ENCODE results near the gene FBXO45. TPM values are rescaled to one million over a fixed set of nuclear protein-coding genes. Genes with fewer than 3 reads are reported as not detected.
"Not testable (repeated sequence)": the region's sequence is repeated elsewhere in the genome, so short reads cannot be mapped to it uniquely, and the experiment has no call there.

FBXO45 gene
- total RNA-seq, 1 donor from 2014 or later, result 17.0 TPM

GRCh38 chr3:196558476-196558875 lies 10.0 kb upstream of the FBXO45 start:
- H3K27me3 Mint-ChIP-seq (ENCODE audit: unreplicated experiment), result no peaks in the 10 kb centered on the region
- H3K27ac Mint-ChIP-seq (ENCODE audit: unreplicated experiment), result no peak overlapping the region
- peaks cover 15% of the 10 kb centered on the region for H3K36me3 Mint-ChIP-seq (ENCODE audit: low read depth, unreplicated experiment)
- H3K9me3 Mint-ChIP-seq (ENCODE audit: unreplicated experiment), result no peaks in the 10 kb centered on the region
- no peak for TF ChIP-seq CTCF (IDR thresholded peaks at IDR 0.05; ENCODE audit: unreplicated experiment)
- peaks cover 7% of the 10 kb centered on the region for H3K4me1 Mint-ChIP-seq (ENCODE audit: unreplicated experiment)
- no peak overlapping the region for H3K4me3 Mint-ChIP-seq (ENCODE audit: unreplicated experiment)
- DNase-seq (ENCODE audit: low spot score), result no peak

GRCh38 chr3:196559826-196560225 lies 8.6 kb upstream of the FBXO45 start:
- Mint-ChIP-seq H3K27me3 (ENCODE audit: unreplicated experiment) (no peaks in the 10 kb centered on the region), H3K36me3 (ENCODE audit: low read depth, unreplicated experiment) (peaks cover 8% of the 10 kb centered on the region), H3K9me3 (ENCODE audit: unreplicated experiment) (no peaks in the 10 kb centered on the region), H3K4me1 (ENCODE audit: unreplicated experiment) (peaks cover 4% of the 10 kb centered on the region), H3K4me3 (ENCODE audit: unreplicated experiment) (no peak overlapping the region), H3K27ac (ENCODE audit: unreplicated experiment) (no peak overlapping the region)
- no peak for TF ChIP-seq CTCF (IDR thresholded peaks at IDR 0.05; ENCODE audit: unreplicated experiment)
- no peak for DNase-seq (ENCODE audit: low spot score)

- H3K9me3 Mint-ChIP-seq (ENCODE audit: unreplicated experiment), result no peaks in the 10 kb centered on the region
- no peak overlapping the region for H3K4me3 Mint-ChIP-seq (ENCODE audit: unreplicated experiment)
Measured at GRCh38 chr3:196563721-196564225, 4.7 kb upstream of the FBXO45 start.

GRCh38 chr3:196569003-196569516 lies 600 bp downstream of the FBXO45 start:
- H3K27ac Mint-ChIP-seq (ENCODE audit: unreplicated experiment), result peak overlapping the region; percentile 92
- H3K27me3 Mint-ChIP-seq (ENCODE audit: unreplicated experiment), result peaks cover 10% of the 10 kb centered on the region
- peaks cover 14% of the 10 kb centered on the region for H3K36me3 Mint-ChIP-seq (ENCODE audit: low read depth, unreplicated experiment)
- H3K4me1 Mint-ChIP-seq (ENCODE audit: unreplicated experiment), result peaks cover 21% of the 10 kb centered on the region
- H3K4me3 Mint-ChIP-seq (ENCODE audit: unreplicated experiment), result peak overlapping the region; percentile 98
- H3K9me3 Mint-ChIP-seq (ENCODE audit: unreplicated experiment), result no peaks in the 10 kb centered on the region
- no peak for TF ChIP-seq CTCF (IDR thresholded peaks at IDR 0.05; ENCODE audit: unreplicated experiment)
- no peak for DNase-seq (ENCODE audit: low spot score)

More at GRCh38 chr3:196563721-196564225, 4.7 kb upstream of the FBXO45 start:
- Mint-ChIP-seq H3K4me1 (ENCODE audit: unreplicated experiment) (peaks cover 11% of the 10 kb centered on the region), H3K27ac (ENCODE audit: unreplicated experiment) (no peak overlapping the region), H3K27me3 (ENCODE audit: unreplicated experiment) (peaks cover 6% of the 10 kb centered on the region), H3K36me3 (ENCODE audit: low read depth, unreplicated experiment) (peaks cover 18% of the 10 kb centered on the region)
- TF ChIP-seq CTCF (IDR thresholded peaks at IDR 0.05; ENCODE audit: unreplicated experiment), result no peak
- no peak for DNase-seq (ENCODE audit: low spot score)

GRCh38 chr3:196570332-196570731 lies 1.9 kb downstream of the FBXO45 start:
- Mint-ChIP-seq H3K4me3 (ENCODE audit: unreplicated experiment) (peak overlapping the region; percentile 98), H3K27me3 (ENCODE audit: unreplicated experiment) (peaks cover 10% of the 10 kb centered on the region), H3K4me1 (ENCODE audit: unreplicated experiment) (peaks cover 30% of the 10 kb centered on the region), H3K36me3 (ENCODE audit: low read depth, unreplicated experiment) (peaks cover 14% of the 10 kb centered on the region)
- DNase-seq (ENCODE audit: low spot score); H3K9me3 Mint-ChIP-seq (ENCODE audit: unreplicated experiment); H3K27ac Mint-ChIP-seq (ENCODE audit: unreplicated experiment): not testable (repeated sequence)

Measured in endothelial cell (in vitro differentiated cells).